Measurements from ENCODE around the gene TUBGCP4.

DNA sequence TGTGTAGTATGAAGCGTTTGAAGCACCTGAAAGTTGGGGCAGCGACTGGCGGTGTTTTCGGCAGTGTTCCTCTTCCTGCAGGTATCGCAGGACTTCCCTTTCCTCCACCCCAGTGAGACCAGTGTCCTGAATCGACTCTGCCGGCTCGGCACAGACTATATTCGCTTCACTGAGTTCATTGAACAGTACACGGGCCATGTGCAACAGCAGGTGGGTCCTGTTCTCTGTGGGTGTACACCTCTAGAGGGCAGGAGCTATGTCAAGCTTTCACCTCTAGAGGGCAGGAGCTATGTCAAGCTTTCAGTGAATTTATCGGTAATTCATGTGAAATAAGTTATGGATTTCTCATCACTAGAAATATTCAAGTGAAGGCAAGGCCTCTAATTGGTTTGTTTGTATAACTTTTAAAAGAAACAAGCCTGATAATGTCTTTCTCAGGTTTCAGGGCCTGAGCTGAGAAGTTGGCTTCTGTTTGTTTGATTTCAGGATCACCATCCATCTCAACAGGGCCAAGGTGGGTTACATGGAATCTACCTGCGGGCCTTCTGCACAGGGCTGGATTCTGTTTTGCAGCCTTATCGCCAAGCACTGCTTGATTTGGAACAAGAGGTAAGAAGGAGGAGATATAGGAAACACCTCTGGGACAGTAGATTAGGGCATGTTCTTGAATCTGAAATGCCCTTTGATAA is 5.3 kb downstream of the TUBGCP4 start:
- TF ChIP-seq, protein P1, sequence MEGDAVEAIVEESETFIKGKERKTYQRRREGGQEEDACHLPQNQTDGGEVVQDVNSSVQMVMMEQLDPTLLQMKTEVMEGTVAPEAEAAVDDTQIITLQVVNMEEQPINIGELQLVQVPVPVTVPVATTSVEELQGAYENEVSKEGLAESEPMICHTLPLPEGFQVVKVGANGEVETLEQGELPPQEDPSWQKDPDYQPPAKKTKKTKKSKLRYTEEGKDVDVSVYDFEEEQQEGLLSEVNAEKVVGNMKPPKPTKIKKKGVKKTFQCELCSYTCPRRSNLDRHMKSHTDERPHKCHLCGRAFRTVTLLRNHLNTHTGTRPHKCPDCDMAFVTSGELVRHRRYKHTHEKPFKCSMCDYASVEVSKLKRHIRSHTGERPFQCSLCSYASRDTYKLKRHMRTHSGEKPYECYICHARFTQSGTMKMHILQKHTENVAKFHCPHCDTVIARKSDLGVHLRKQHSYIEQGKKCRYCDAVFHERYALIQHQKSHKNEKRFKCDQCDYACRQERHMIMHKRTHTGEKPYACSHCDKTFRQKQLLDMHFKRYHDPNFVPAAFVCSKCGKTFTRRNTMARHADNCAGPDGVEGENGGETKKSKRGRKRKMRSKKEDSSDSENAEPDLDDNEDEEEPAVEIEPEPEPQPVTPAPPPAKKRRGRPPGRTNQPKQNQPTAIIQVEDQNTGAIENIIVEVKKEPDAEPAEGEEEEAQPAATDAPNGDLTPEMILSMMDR (IDR thresholded peaks at IDR 0.05; ENCODE audit: low read depth, low read length), result peak; percentile 89
- TF ChIP-seq, protein P2, sequence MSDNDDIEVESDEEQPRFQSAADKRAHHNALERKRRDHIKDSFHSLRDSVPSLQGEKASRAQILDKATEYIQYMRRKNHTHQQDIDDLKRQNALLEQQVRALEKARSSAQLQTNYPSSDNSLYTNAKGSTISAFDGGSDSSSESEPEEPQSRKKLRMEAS (IDR thresholded peaks at IDR 0.05; ENCODE audit: low read depth, low read length), result no peak
- no peak for TF ChIP-seq POLR2A (IDR thresholded peaks at IDR 0.05; ENCODE audit: extremely low read depth, insufficient read length)

Data from NB4 (cell line).